G401 (cell line): ENCODE measurements around the gene OBSCN. TPM values are rescaled to one million over a fixed set of nuclear protein-coding genes. Genes with fewer than 3 reads are reported as not detected.

Experiments used
- DNase-seq: peaks from one replicate; pipeline ENCODE4 v3.0.0-alpha.2; 2015; ENCODE audit warnings: low spot score
- in situ Hi-C: cut with HindIII; loops from 2 replicates; pipeline ENCODE4 v1.10.0; 2016; ENCODE audit warnings: low sequenced_read_pairs, mixed read lengths
- total RNA-seq: library from RNA; depleted of rRNA; stranded (reverse); fragments of >200 nt; shearing (Covaris generic); gene quantifications from 2 replicates; pipeline ENCODE4 v1.2.3, GENCODE V29; 2014

Gene OBSCN
- total RNA-seq, 1 experiment from 2014 or later, result 7.3 TPM

- in situ Hi-C loops, result no loop called here
- DNase-seq, result no peak
Observed at GRCh38 chr1:228272331-228272791, 64.5 kb downstream of the OBSCN start.

GRCh38 chr1:228272831-228273571 is 65.2 kb downstream of the OBSCN start:
- in situ Hi-C loops, result no loop called here
- DNase-seq, result peak; percentile 56

- DNase-seq, result no peak
Observed at GRCh38 chr1:228273720-228274451, 66.0 kb downstream of the OBSCN start.

GRCh38 chr1:228274452-228275178 is 66.8 kb downstream of the OBSCN start:
- in situ Hi-C loops, result no loop called here

More at GRCh38 chr1:228273720-228274451, 66.0 kb downstream of the OBSCN start:
- in situ Hi-C loops, result no loop called here

GRCh38 chr1:228275179-228275429 is 67.3 kb downstream of the OBSCN start:
- in situ Hi-C loops, result no loop called here
- no peak for DNase-seq

More at GRCh38 chr1:228274452-228275178, 66.8 kb downstream of the OBSCN start:
- DNase-seq, result no peak

GRCh38 chr1:228275430-228276173 is 67.8 kb downstream of the OBSCN start:
- in situ Hi-C loops, result no loop called here
- peak; percentile 95 for DNase-seq

GRCh38 chr1:228276174-228276831 is 68.5 kb downstream of the OBSCN start:
- in situ Hi-C loops, result no loop called here
- no peak for DNase-seq

GRCh38 chr1:228276901-228277490 is 69.2 kb downstream of the OBSCN start:
- in situ Hi-C loops, result no loop called here
- DNase-seq, result no peak

- in situ Hi-C loops, result no loop called here
- no peak for DNase-seq
Observed at GRCh38 chr1:228277491-228278431, 69.9 kb downstream of the OBSCN start.

- in situ Hi-C loops, result no loop called here
- no peak for DNase-seq
Observed at GRCh38 chr1:228278432-228278941, 70.6 kb downstream of the OBSCN start.

- no peak for DNase-seq
- in situ Hi-C loops, result no loop called here
Observed at GRCh38 chr1:228279011-228279721, 71.3 kb downstream of the OBSCN start.

GRCh38 chr1:228279722-228280105 is 71.9 kb downstream of the OBSCN start:
- no peak for DNase-seq
- in situ Hi-C loops, result no loop called here

GRCh38 chr1:228280106-228280901 is 72.5 kb downstream of the OBSCN start:
- no peak for DNase-seq
- in situ Hi-C loops, result no loop called here

- DNase-seq, result no peak
- in situ Hi-C loops, result no loop called here
Observed at GRCh38 chr1:228280961-228281591, 73.2 kb downstream of the OBSCN start.

GRCh38 chr1:228281631-228282328 is 73.9 kb downstream of the OBSCN start:
- no peak for DNase-seq
- in situ Hi-C loops, result no loop called here
